ENCODE results near the gene STUM.

Gene STUM

DNA sequence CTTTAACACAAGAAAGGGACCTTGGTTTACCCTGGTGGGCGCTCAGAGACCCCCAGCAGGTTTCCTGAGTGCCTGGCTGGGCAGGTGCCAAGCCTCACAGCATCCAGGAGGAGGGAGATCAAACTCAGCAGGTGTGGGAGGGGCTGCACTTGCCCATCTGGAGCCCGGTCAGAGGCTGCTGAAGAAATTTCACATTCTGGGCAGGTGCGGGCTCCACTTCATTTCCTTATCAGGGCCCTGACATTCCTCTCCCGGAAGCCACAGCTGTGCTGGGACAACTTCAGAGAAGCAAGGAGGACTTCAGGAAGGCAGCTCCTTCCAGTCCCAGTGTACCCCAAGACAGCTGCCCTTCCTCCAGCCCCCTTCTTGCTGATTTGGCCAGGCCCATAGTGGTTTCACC is 107.6 kb downstream of the STUM start:
- DNase-seq = no peak

DNA sequence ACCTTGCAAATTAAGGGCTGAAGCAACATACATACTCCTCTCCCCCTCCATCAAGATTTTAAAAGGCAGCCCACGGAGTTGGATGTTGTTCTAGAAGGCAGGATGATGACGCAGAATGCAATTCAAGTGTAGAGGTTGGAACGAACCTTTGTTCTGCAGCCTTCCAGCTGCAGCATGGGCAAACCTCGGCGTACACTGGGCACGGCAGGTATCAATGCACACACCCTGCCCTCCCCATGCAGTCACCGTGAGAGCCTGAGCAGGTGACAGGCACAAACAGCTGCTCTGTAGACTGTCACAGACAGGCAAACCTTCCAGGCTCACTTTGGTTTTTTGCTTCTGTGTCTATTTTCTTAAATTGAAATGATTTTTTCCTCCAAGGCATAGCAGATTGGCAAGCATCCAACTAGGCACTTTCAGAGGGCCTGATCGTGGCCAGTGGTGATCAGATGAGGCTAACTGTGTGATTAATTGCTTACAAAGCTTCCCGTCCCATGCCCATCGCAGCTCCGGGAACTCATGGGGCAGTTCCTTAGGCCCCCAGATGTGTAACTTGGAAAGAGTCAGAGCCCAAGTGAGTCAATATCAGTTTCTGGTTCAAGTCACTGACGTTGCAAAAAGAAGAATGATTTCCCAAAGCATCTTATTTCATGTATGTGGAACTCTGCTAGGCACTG is 108.2 kb downstream of the STUM start:
- no peak for DNase-seq

DNA sequence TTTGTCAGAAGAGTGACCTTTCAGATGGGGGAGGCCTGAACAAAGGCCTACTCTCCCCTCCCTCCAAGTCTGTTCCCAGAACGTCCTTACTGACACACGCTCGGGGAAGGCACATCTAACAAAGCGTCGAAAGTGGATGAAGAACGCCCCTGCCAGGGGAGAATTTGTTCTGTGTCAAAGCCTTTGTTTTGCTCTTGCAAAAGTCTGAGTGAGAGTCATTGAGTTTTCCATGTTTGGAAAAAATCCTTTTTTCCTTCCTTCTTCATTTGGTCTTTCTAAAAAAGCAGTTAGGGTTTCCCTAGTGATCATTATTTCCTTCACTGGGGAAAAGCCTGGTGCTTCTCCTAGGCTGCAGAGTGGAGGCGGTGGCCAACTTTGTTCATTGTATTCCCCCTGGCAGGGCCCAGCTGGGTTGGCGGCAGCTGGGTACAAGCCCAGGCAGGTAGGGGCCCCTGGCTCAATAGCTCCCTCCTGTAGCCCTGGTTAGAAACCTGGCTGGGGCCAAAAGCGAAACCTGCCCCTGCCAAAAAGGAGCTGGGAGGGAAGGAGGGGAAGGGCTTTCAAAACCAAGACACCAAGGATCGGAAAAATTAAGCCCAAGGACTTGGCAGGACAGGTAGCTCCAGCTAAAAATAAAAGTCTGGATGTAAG is 109.5 kb downstream of the STUM start:
- no peak for DNase-seq

DNA sequence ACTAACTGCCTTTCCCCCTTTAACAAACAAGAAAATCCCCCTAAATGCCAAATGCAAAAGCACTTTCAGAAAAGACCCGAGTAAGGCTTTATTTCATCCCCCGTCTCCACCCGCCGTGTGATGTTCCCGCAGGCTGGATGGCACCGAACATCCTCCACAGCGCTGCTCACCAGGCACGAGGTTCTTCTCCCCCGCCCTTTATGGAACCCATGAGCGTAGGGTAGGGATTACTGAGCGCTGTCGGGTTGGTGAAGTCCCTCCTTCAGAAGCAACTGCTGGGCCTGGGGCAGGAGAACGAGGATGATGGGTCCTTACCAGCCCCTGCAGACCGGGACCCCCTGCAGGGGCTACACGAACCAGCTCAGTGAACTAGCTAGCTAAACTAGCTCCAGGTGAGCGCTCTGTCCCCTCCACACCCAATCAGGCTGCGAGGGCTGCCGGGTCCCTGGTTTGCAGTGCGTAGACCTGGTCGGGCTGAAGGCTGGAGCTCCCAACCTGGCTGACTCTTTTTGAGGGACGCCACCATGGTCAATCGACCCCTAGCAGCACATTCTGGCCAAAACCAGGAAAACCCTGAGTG is 110.1 kb downstream of the STUM start:
- DNase-seq = no peak
